Activated CD8-positive, alpha-beta memory T cell treated with anti-CD3 and anti-CD28 coated beads for 24 hours (primary cell): ENCODE results near the gene JAZF1.

Experiments
- DNase-seq: peaks from one replicate; pipeline ENCODE4 v3.0.0-alpha.2; 2020

JAZF1 gene

GRCh38 chr7:28069807-28070206 lies 110.8 kb downstream of the JAZF1 start:
- no peak for DNase-seq

GRCh38 chr7:28069388-28069787 lies 111.2 kb downstream of the JAZF1 start:
- DNase-seq: no peak

DNA sequence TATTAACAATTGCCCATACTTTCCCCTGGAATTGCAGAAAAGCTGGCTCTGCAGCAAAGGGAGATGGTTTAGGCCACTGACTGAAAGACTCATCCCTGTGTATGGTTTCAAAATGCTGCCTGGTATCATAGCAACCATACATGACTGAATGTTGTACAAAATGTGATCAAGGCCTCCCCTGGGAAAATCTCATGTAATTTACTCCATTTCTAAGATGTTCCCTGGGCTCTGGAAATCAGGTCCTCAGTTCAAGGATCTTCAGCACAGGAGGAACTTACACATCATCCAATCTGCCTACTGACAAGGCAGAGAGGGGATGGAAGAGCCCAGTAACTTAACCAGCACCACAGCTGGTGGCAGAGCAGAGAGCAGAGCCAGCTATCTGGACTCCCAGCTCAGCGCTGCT lies 111.8 kb downstream of the JAZF1 start:
- no peak for DNase-seq

DNA sequence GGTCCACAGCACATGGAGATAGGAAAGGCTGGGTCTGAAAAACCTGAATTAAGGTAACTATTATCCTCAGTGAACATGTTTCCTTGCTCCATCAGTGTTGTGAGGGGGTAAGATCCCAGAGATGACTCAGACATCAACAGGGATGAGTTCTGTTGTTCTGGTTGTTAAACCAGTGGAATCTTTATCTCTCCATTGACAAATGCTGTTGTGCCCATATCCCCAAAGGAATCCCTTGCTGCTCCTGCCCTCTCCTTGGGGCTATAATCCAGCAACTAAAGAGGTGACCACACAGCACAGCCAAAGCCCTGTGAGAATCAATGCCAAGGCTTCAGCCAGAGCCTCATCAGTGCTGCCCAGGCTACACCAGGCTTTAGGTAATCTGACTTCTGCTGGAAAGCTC lies 113.4 kb downstream of the JAZF1 start:
- DNase-seq: no peak

DNA sequence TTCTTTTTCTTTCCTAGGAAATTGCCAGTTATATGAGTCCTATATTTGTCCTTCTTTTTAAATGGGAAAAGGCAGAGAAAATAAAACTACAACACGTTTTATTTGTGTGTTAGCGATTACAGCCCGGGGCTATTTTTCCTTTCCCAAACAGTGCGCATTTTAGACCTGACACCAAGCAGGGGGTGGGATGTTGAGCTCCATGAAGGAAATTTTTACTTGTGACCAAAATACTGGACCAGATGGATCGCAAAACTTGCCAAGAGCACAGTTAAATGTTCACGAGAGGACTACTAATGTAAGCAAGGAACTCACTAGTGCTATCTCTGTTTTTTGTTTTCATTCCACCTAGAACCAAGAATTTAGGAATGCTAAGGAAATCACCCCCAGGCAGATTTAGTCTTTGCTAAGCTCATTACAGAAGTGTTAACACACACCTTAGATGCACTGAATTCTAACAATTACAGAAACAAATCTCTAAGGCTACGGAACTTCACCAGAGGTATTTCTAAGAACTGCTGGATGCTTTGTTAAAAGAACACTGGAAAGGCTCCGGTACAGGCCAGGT lies 114.8 kb downstream of the JAZF1 start:
- no peak for DNase-seq

DNA sequence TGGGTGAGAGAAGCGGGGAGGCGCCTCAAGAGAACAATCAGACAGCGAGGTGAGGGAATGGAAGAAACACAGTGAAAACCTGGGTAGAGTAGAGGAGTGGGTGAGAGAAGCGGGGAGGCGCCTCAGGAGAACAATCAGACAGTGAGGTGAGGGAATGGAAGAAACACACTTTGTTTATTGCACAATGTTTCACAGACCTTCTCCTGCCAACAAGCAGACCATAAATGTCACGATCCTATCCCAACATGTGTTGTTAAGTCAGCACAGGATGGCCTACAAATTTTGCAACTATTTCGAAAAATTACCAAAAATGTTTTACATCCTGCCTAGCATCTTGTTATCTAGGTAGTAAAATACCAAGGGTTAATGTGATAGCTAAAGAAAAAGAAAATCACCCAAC lies 115.3 kb downstream of the JAZF1 start:
- DNase-seq: no peak

DNA sequence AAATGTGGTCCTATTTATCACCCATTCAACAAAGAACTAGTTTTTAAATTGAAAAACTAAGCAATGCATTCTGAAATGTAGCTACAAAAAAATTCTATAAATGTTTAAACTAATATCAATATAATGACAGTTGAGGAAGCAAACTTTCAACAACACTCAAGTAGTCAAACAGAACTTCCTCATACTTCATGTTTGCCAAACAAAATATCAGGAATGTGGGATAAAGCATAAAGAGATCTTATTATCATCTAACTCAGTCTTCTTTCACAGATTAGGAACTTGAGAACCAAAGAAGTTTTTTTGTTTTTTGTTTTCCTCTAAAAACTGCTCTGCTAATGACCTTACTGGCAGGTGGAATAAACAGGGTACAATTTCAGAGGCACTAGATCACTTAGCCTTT lies 116.2 kb downstream of the JAZF1 start:
- no peak for DNase-seq

DNA sequence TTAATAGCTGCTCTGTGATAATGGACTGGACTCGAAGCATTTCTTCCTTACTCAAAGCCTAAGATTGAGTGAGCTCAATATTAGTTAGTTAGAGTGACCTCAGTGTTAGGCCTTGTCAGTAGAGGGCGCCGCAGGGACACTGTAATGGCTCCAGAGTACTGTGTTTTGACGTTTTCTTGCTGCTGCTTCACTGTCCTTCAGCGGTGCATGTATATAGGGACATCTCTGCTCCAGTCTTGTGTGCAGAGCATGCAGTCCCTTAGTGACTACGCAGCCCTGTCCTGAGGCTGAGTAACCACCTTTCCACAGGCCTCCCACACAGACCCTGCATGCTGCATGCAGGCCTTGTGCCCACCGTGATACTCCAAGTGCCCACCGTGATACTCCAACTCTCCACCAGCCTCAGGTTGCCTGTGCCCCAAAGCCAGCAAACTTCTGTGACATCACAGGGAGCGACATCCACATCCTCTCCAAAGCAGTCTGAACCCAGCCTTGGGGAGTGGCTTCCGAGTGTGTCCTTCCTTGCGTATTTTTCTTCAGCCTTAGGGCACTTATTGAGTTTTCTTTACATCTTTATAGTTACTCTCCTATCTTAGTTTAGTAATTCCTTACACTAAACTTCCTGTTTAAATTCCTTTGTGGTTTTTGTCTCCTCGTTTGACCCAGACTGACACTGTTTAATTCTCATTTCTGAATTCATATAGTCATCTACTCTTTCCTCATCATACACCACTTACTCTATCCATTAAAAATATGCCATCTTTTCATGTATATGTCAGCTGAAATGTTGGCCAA lies 118.2 kb downstream of the JAZF1 start:
- peak; percentile 75 for DNase-seq

DNA sequence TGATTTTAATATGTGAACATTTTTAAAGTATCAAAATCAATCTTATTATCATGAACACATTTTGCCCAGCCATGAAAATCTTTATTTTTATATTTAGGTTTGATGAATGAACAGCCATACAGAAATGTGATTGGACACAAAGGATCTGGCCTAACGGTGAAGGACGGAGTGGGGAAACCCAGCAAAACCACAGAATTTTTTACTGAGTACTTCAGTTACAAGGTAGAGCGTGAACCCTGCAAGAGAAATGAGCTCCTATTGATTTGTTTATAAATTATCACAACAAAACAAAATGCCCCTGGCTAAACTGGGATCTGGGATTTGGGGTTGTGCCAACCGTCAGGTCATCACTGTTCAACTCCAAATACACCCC lies 118.8 kb downstream of the JAZF1 start:
- DNase-seq: no peak

DNA sequence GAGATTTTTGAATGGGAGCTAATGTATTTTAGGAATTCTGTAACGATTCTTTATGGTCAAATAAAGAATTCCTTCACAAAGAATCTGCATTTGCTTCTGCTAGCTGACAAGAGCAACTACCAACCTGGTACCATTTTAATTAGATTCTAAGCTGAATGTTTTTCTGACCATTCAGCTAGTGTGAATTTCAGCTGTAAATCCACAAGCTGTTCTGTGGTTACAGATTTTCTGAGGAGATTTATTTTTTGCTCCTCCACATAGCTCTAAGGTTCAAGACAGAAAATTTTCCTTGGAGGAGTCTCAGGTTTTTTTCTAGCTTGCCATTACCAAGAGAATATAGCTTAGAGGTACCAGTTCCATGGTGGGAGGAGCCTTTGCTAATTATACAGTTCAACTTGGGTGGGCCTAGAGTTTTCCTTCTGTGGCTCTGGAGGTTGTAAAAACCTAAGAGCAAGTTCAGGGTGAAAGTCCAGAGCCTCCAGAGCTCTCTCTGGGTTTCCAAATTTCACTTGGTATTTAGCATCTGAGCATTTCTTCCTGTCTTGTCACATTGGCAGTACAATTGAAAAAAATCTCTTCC lies 120.1 kb downstream of the JAZF1 start:
- DNase-seq: no peak

DNA sequence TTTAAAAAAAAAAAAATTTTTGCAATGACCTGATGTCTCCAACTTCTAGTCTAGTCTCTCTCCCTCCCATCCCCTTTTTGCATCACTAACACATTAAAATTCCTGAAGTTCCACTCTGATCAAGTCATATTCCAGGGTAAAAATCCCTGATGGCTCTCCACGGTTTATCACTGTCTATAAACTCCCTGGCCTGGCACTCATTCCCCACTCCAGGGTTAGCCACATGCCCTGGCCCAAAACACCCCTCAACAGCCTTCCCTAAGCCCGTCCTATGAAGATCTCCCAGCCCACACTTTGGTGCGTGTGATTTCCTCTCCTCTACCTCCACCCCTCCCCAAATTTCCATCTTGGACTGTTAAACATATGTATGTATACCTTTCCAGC lies 125.4 kb downstream of the JAZF1 start:
- no peak for DNase-seq

DNA sequence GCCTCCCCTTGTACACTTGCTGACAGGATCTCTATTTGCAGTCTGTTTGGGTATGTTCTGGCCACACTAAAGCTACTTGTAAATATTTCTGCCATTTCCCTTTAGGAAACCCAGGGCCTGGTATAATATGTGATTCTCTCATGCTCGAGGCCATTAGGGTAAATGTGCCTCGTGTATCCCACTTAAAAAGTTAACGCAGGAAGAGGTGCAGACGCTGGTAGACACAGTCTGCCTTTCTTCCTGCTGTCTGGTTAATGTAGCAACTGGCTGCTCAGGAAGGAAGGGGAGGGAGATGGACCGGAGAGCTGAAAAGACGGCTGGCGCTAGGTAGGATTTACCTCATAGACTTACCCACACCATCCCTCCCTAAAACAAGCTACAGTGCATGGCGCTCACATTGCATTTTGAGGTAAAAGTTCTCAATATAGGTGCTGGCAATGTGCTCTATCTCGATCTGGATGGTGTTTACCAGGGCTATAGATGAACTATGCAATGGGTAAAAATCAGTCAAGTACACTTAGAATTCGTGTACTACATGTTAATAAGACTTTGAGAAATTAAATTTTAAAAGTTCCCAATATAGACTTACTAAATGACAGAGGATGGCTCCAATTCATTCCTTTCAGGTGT lies 125.9 kb downstream of the JAZF1 start:
- DNase-seq: no peak

DNA sequence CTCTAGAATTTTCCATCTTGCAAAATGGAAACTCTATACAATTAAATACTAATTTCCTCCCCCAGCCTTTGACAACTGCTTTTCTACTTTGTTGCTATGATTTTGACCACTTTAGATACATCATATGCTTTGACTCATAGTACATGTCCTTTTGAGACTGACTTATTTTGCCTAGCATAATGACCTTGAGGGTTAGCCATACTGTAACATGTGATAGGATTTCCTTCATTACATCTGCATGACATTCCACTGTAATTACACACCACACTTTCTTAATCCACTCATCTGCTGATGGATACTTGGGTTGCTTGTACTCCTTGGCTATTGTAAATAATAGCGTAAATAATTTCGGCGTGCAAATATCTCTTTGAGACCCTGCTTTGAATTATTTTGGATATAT lies 127.7 kb downstream of the JAZF1 start:
- DNase-seq: no peak

DNA sequence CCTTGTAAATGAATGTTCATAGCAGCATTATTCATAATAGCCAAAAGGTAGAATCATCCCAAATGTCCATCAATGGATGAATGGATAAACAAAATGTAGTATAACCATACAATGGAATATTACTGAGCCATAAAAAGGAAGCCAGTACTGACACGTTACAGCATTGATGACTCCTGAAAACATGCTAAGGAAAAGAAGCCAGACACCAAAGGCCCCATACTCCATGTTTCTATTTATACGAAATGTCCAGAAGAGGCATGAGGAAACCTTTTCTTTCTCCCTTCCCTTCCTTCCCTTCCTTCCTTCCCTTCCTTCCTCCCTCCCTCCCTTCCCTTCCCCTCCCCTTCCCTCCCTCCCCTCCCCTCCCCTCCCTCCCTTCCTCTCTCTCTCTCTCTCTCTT lies 131.9 kb downstream of the JAZF1 start:
- DNase-seq: no peak

DNA sequence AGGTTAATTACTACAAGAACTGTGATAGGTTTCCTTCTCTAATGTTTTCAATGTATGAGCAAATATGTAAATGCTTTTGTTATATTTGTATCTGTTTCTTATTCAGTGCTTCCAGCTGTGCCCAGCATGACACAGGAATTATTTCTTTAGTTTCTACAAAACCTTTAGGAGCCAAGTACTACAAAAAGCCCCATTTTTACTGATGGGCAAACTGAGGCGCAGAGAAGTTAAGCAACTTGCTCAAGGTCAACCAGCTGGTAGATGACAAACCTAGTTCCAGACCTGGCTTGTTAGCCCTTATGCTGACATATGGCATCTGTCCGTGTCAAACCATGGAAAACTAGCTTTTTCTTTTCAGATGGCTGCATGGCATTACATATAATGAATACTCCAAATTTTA lies 134.6 kb downstream of the JAZF1 start:
- no peak for DNase-seq

DNA sequence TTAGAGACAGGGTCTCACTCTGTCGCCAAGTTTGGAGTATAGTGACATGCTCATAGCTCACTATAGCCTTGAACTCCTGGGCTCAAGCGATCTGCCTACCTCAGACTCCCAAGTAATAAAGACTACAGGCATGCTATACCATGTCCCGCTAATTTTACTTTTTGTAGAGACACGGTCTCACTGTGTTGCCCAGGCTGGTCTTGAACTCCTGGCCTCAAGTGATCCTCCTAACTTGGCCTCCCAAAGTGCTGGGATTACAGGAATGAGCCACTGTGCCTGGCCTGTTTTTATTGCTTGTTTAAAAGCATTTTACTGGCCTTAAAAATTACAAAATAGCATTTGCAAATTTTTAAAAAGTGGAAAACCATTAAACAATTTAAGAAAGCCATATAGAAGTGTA lies 135.0 kb downstream of the JAZF1 start:
- DNase-seq: no peak

GRCh38 chr7:28044825-28045224 lies 135.8 kb downstream of the JAZF1 start:
- DNase-seq: no peak

DNA sequence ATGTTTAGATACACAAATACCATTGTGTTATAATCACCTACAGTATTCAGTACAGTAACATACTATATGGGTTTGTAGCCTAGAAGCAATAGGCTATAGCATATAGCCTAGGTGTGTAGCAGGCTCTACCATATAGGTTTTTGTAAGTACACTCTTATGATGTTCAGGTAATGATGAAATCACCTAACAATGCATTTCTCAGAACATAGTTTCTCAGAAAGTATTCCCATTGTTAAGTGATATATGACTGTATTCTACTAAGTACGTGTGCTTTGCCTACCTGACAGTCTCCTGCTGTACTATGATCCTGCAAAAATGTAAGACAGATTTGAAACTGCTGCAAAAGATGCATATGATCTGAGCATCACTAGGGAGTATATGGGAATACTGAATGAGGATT lies 137.9 kb downstream of the JAZF1 start:
- no peak for DNase-seq

- DNase-seq: no peak
Measured at GRCh38 chr7:28041508-28042314, 138.9 kb downstream of the JAZF1 start.

DNA sequence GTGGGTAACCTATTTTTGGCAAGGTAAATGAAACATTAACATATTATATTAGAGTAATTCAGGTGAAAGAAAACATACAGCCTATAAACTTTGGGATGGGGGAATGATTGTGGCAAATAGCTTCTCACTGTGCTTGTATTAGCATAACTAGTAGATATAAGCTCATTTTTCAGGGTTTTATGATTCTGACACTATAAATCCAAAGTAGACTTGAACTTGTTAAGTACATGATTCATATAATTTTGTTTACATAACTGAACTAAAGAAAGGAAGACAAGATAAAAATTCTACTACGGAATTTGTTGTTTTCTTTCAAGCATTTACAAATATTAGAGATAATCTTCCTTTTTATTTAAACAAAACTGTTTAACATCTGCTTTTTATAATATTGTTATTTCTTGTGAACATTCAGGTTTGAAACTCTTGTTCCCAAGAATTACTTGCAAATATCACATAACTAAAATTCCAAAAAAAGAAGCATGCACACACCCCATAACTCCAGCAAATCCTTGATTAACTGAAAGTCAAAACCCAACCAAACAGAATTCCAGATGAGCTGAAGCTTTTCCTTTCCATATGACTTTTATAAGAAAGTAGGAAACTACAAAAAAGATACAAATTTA lies 142.3 kb downstream of the JAZF1 start:
- no peak for DNase-seq

GRCh38 chr7:28037220-28038010 lies 143.2 kb downstream of the JAZF1 start:
- no peak for DNase-seq

DNA sequence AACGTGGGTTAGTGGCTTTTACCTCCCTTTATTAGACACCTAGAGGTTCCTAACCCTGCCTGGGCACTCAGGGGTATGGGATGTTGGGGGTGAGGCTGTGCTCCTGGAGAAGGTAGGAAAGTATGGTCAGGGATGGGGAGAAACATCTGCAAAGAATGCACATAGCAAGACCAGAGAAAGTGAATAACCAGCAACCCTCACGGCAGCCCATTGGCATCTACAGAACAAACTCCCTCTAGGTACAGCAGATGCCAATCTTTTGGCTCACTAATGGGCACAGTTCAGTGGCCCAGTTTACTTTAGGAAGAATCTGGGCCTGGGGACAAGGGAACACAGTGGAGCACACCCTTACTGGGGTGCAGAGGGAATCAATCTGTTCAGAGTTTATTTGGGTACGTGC lies 143.9 kb downstream of the JAZF1 start:
- no peak for DNase-seq
